K562 (cell line): ENCODE results near the gene HINT3. TPM values are rescaled to one million over a fixed set of nuclear protein-coding genes. Genes with fewer than 3 reads are reported as not detected.

ENCODE experiments used
- ATAC-seq: fragments of 200-7000 bp; cut with Tn5 transposase; 3 replicates; pipeline ENCODE4 v1.9.1; 2020; ENCODE audit warnings: moderate library complexity
- BruUV-seq: library from RNA; stranded (reverse); fragments of 400-500 nt; replicated peaks from 2 replicates; lab custom pipeline; 2021; lab: Mats Ljungman, UMichigan
- CTCF ChIA-PET: fragments of 300-600 bp; formaldehyde crosslinking; extraction: SDS; loops from one replicate; lab custom pipeline; 2021; ENCODE audit warnings: low intra/inter-chr PET ratio; lab: Yijun Ruan, JAX
- POLR2A ChIA-PET: fragments of 300-600, 350-650 bp; sonication (Branson Sonifier 250); formaldehyde crosslinking; extraction: SDS; loops from one replicate; lab custom pipeline; 2021; ENCODE audit warnings: antibody characterized with exemption, inconsistent platforms; lab: Yijun Ruan, JAX
- DNase-seq, 4 experiments: peaks; one replicate each; pipeline versions ENCODE4 v3.0.0 to v3.0.0-alpha.2; 2011 to 2018; ENCODE audit warnings: low spot score in 3 of 4, mixed read lengths in 3 of 4; ENCODE audit errors: extremely low read depth in 1 of 4
- FAIRE-seq: peaks from 2 replicates; lab custom pipeline; 2011; peaks lifted over from hg19 to GRCh38; lab: Jason Lieb, UNC
- H2AFZ ChIP-seq: 2 replicates; pipeline ENCODE4 v1.6.0; 2011; ENCODE audit warnings: low read depth, low read length, control low read depth, inconsistent platforms
- H3K27ac ChIP-seq: fragments of 200-600 bp; 3 replicates; pipeline ENCODE4 v1.8.0; 2011; ENCODE audit warnings: low read depth, mild to moderate bottlenecking, control low read depth, inconsistent platforms, low read length, moderate library complexity, mixed read lengths; ENCODE audit errors: extremely low read depth
- H3K27me3 ChIP-seq, 2 experiments: fragments of 300-600 bp in 1 of 2; 2 replicates in 1 of 2; 3 replicates in 1 of 2; pipeline versions ENCODE4 v1.6.0 to v1.8.0; 2011; ENCODE audit warnings: inconsistent platforms in 2 of 2, low read length in 2 of 2, mild to moderate bottlenecking in 1 of 2, mixed read lengths in 1 of 2, moderate library complexity in 1 of 2; ENCODE audit not compliant: control insufficient read depth in 2 of 2, insufficient read depth in 2 of 2
- H3K36me3 ChIP-seq: fragments of 300-600 bp; 3 replicates; pipeline ENCODE4 v1.8.0; 2011; ENCODE audit warnings: mild to moderate bottlenecking, low read length, inconsistent platforms; ENCODE audit not compliant: control insufficient read depth, insufficient read depth
- H3K4me1 ChIP-seq, 2 experiments: fragments of 200-600 bp in 1 of 2; replicated peaks in 1 of 2; 2 replicates in 1 of 2; 3 replicates in 1 of 2; pipeline versions ENCODE4 v1.5.1 to v1.8.0; 2011; ENCODE audit warnings: inconsistent platforms in 2 of 2, low read length in 2 of 2, mild to moderate bottlenecking in 1 of 2, mixed read lengths in 1 of 2, moderate library complexity in 1 of 2; ENCODE audit not compliant: control insufficient read depth in 2 of 2, insufficient read depth in 2 of 2
- H3K4me2 ChIP-seq: 2 replicates; pipeline ENCODE4 v1.6.1; 2011; ENCODE audit warnings: low read length, control low read depth, inconsistent platforms, mixed read lengths; ENCODE audit not compliant: insufficient read depth
- H3K4me3 ChIP-seq: fragments of 200-600 bp; sonication (generic), shearing (Covaris generic); 2 replicates; pipeline ENCODE4 v1.5.1; 2016; ENCODE audit warnings: control low read depth, inconsistent platforms
- H3K79me2 ChIP-seq: fragments of 200-600 bp; 3 replicates; pipeline ENCODE4 v1.8.0; 2011; ENCODE audit warnings: low read length, inconsistent platforms; ENCODE audit not compliant: control insufficient read depth, insufficient read depth
- H3K9ac ChIP-seq, 2 experiments: 2 replicates each; pipeline versions ENCODE4 v1.6.0 to v1.6.1; 2011; ENCODE audit warnings: low read depth in 2 of 2, low read length in 2 of 2, control low read depth in 1 of 2, inconsistent platforms in 1 of 2, mild to moderate bottlenecking in 1 of 2, mixed read lengths in 1 of 2; ENCODE audit not compliant: insufficient read depth in 1 of 2
- H3K9me1 ChIP-seq: one replicate; pipeline ENCODE4 v1.6.0; 2011; ENCODE audit warnings: inconsistent platforms, mild to moderate bottlenecking, low read length, moderate library complexity; ENCODE audit not compliant: control insufficient read depth, insufficient read depth
- H3K9me3 ChIP-seq: replicated peaks from 2 replicates; pipeline ENCODE4 v1.5.1; 2011; ENCODE audit warnings: low read depth, low read length, inconsistent platforms; ENCODE audit not compliant: control insufficient read depth, insufficient read depth
- H4K20me1 ChIP-seq: replicated peaks from 2 replicates; pipeline ENCODE4 v1.6.1; 2011; ENCODE audit warnings: low read length, inconsistent platforms, mixed read lengths; ENCODE audit not compliant: control insufficient read depth, insufficient read depth
- ILK ChIP-seq: fragments of 450-650 bp; IDR thresholded peaks from 2 replicates; pipeline ENCODE4 v1.6.1; 2016; ENCODE audit warnings: missing genetic modification characterization, low read depth, mild to moderate bottlenecking, missing compliant biosample characterization, moderate library complexity, borderline replicate concordance
- PKNOX1 ChIP-seq: fragments of 450-650 bp; IDR thresholded peaks from 2 replicates; pipeline ENCODE4 v1.6.1; 2016
- ZNF354B ChIP-seq: fragments of 250-450 bp; sonication (Bioruptor Pico); IDR thresholded peaks from 2 replicates; pipeline ENCODE4 v1.4.0; 2020
- WGBS: fragments of 100-300 bp; shearing (Covaris generic); methylation state at CpG from one replicate; pipeline ENCODE4 v1.1.6; 2016; ENCODE audit warnings: low coverage, mixed read lengths; ENCODE audit not compliant: insufficient coverage; ENCODE audit errors: missing lambda C conversion rate; 5-methylcytosine and 5-hydroxymethylcytosine counted together
- in situ Hi-C: fragments of 300-500 bp; cut with MboI; formaldehyde crosslinking; loops from 4 replicates; pipeline ENCODE4 v1.15.0; 2018; ENCODE audit warnings: inconsistent platforms, mixed read lengths
- intact Hi-C: fragments of 100-400 bp; cut with micrococcal nuclease; formaldehyde crosslinking; loops from 2 replicates; pipeline ENCODE4 v1.14.2; 2022
- polyA plus RNA-seq, 8 experiments: library from polyadenylated mRNA; depleted of rRNA in 4 of 8; stranded (reverse) in 5 of 8; unstranded in 3 of 8; fragments of >200 nt; fragmentation: Nextera tagmentation in 2 of 8; fragmentation: Illumina TruSeq in 1 of 8; extraction: Ambion mirVana in 2 of 8; extraction: Trizol in 1 of 8; gene quantifications; 2 replicates each; pipeline versions ENCODE4 v1.2.1 to v1.2.3, GENCODE V29; 2011 to 2014; ENCODE audit warnings: inconsistent platforms in 1 of 8, missing spikeins in 1 of 8
- total RNA-seq, 7 experiments: library from RNA; depleted of rRNA in 6 of 7; stranded (reverse); fragments of >200 nt in 6 of 7; fragmentation: Illumina TruSeq in 2 of 7; extraction: Trizol in 2 of 7; gene quantifications; 2 replicates each; pipeline versions ENCODE4 v1.2.1 to v1.2.3, GENCODE V29; 2011 to 2021; ENCODE audit warnings: low replicate concordance in 1 of 7
- TF ChIP-seq, protein P1 (sequence below): fragments of 450-650 bp; IDR thresholded peaks from 2 replicates; pipeline ENCODE4 v1.6.1; 2016; ENCODE audit warnings: borderline replicate concordance

Gene HINT3
- total and polyA plus RNA-seq, 9 of the 15 experiments (the other 6 are each of a cell fraction or from before 2014, with no cell fraction given): 1.4 to 16.6 (median 10.8) TPM

DNA sequence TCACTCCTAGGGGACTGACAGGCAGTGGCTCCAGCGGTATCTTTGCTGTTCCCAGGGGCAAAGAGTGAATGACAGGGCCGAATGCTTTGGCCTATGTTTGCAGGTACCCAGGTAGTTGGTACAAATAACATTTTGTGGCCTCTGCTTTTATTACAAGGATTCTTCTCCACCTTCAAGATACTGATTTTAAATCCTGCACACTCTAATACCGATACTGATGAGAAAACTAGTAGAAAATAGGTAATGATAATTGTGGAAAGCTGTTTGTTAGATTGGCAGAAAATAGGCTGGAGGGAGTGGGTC, 772 bp downstream of the HINT3 start:
- FAIRE-seq (peak; percentile 40), ATAC-seq (no peak)
- WGBS: 0% methylated on average over 3 of the region's 3 CpGs
- Histone ChIP-seq H3K27ac (peak overlapping the region; percentile 89), H4K20me1 (no peaks in the 10 kb centered on the region), H3K4me1 (peaks cover 30 to 34% of the 10 kb centered on the region in 2 experiments; a peak in 4 of 5 replicates), H3K79me2 (peaks cover 34% of the 10 kb centered on the region), H3K9me3 (no peaks in the 10 kb centered on the region), H3K27me3 (no peaks in the 10 kb centered on the region), H3K36me3 (peaks cover 3% of the 10 kb centered on the region; the same call in 2 of the 3 replicates), H3K4me2 (peak overlapping the region; percentile 88)
- intact Hi-C loops: loop anchor here (1.0 to 5.0 kb wide), 4 partner anchors 17 to 650 kb away; no protein-coding TSS in a partner anchor
- ChIA-PET CTCF (interaction anchor here (1.5 to 1.9 kb wide), 4 partner anchors 51 to 176 kb away, joined by 5 to 16 read pairs (median 8); no protein-coding TSS in a partner anchor), POLR2A (interaction anchor here (0.5 to 3.8 kb wide), 14 partner anchors 11 to 726 kb away, joined by 3 to 26 read pairs (median 4); partner anchors contain the start of genes NCOA7 and TRMT11)
- in situ Hi-C loops: loop anchor here (5.0 kb wide), 1 partner anchor 100 kb away; no protein-coding TSS in a partner anchor
- TF ChIP-seq ILK (tag) (no peak), ZNF354B (CRISPR knock-in tag) (no peak), PKNOX1 (peak; percentile 85)
- TF ChIP-seq, protein P1, sequence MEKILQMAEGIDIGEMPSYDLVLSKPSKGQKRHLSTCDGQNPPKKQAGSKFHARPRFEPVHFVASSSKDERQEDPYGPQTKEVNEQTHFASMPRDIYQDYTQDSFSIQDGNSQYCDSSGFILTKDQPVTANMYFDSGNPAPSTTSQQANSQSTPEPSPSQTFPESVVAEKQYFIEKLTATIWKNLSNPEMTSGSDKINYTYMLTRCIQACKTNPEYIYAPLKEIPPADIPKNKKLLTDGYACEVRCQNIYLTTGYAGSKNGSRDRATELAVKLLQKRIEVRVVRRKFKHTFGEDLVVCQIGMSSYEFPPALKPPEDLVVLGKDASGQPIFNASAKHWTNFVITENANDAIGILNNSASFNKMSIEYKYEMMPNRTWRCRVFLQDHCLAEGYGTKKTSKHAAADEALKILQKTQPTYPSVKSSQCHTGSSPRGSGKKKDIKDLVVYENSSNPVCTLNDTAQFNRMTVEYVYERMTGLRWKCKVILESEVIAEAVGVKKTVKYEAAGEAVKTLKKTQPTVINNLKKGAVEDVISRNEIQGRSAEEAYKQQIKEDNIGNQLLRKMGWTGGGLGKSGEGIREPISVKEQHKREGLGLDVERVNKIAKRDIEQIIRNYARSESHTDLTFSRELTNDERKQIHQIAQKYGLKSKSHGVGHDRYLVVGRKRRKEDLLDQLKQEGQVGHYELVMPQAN: 0 out of 2 replicates have a peak, but pooled peaks have one; percentile 10
- TF ChIP-seq, all 486 proteins: peak for 2
- H3K9me1 ChIP-seq: no peaks in the 10 kb centered on the region
- no TSS peak for BruUV-seq
- H3K9ac ChIP-seq: peak overlapping the region; percentile 86 to 91
- peak overlapping the region; percentile 96 for H2AFZ ChIP-seq
- H3K4me3 ChIP-seq: peak overlapping the region; percentile 86
- DNase-seq: no peak
